Naive thymus-derived CD4-positive, alpha-beta T cell (primary cell): ENCODE data around the gene OR4Q3. TPM values are rescaled to one million over a fixed set of nuclear protein-coding genes. Genes with fewer than 3 reads are reported as not detected.
"Not testable (repeated sequence)": the region's sequence is repeated elsewhere in the genome, so short reads cannot be mapped to it uniquely, and the experiment has no call there.

Experiments
- ATAC-seq: fragments of 150-1000 bp; cut with Tn5 transposase; 2 replicates; pipeline ENCODE4 v1.10.0; 2021; ENCODE audit warnings: mild to moderate bottlenecking, moderate library complexity
- CTCF ChIA-PET: fragments of 350-600 bp; sonication (Branson Sonifier 250); formaldehyde crosslinking; loops from one replicate; lab custom pipeline; 2021; ENCODE audit warnings: antibody characterized with exemption; lab: Charles Lee
- POLR2A ChIA-PET: fragments of 350-600 bp; sonication (Branson Sonifier 250); formaldehyde crosslinking; loops from one replicate; lab custom pipeline; 2021; ENCODE audit warnings: antibody characterized with exemption, inconsistent platforms; lab: Charles Lee
- DNase-seq, 9 donors: peaks; one replicate each; pipeline versions ENCODE4 v3.0.0 to v3.0.0-alpha.2; 2020 to 2022; ENCODE audit warnings: mixed read lengths in 1 of 9
- H3K27ac ChIP-seq: one replicate; pipeline ENCODE4 v1.7.0; 2013; ENCODE audit warnings: mild to moderate bottlenecking, low read depth, low read length, moderate library complexity
- H3K27me3 ChIP-seq, 2 donors: one replicate each; pipeline ENCODE4 v1.7.0; 2013; ENCODE audit warnings: low read length in 2 of 2, mild to moderate bottlenecking in 2 of 2, moderate library complexity in 2 of 2; ENCODE audit not compliant: control insufficient read depth in 2 of 2, insufficient read depth in 2 of 2
- H3K36me3 ChIP-seq, 3 experiments: 1 replicate in 2 of 3; 2 replicates in 1 of 3; pipeline ENCODE4 v1.7.0; 2013; ENCODE audit warnings: low read length in 3 of 3, mild to moderate bottlenecking in 3 of 3, moderate library complexity in 1 of 3; ENCODE audit not compliant: insufficient read depth in 3 of 3, control insufficient read depth in 2 of 3
- H3K4me1 ChIP-seq, 2 donors: one replicate each; pipeline ENCODE4 v1.7.0; 2013; ENCODE audit warnings: low read length in 2 of 2, mild to moderate bottlenecking in 2 of 2, moderate library complexity in 1 of 2; ENCODE audit not compliant: control insufficient read depth in 2 of 2, insufficient read depth in 2 of 2
- H3K4me3 ChIP-seq: 2 replicates; pipeline ENCODE4 v1.7.0; 2013; ENCODE audit warnings: mild to moderate bottlenecking, low read length
- H3K9me3 ChIP-seq, 3 experiments: 1 replicate in 2 of 3; 2 replicates in 1 of 3; pipeline ENCODE4 v1.7.0; 2013; ENCODE audit warnings: low read length in 3 of 3; ENCODE audit not compliant: control insufficient read depth in 2 of 3
- H3K27ac Mint-ChIP-seq, 9 donors: one replicate each; pipeline ENCODE4 v1.8.0; 2020 to 2022; ENCODE audit warnings: mixed read lengths in 9 of 9, mild to moderate bottlenecking in 8 of 9, moderate library complexity in 5 of 9, inconsistent platforms in 2 of 9
- H3K27me3 Mint-ChIP-seq, 5 donors: one replicate each; pipeline ENCODE4 v1.8.0; 2021 to 2022; ENCODE audit warnings: mixed read lengths in 5 of 5, mild to moderate bottlenecking in 1 of 5
- H3K36me3 Mint-ChIP-seq, 5 donors: one replicate each; pipeline ENCODE4 v1.8.0; 2020 to 2022; ENCODE audit warnings: mixed read lengths in 5 of 5, mild to moderate bottlenecking in 3 of 5, inconsistent platforms in 1 of 5
- H3K4me1 Mint-ChIP-seq, 7 donors: one replicate each; pipeline ENCODE4 v1.8.0; 2020 to 2022; ENCODE audit warnings: mixed read lengths in 7 of 7, mild to moderate bottlenecking in 3 of 7, inconsistent platforms in 1 of 7
- H3K4me3 Mint-ChIP-seq, 10 donors: one replicate each; pipeline ENCODE4 v1.8.0; 2020 to 2022; ENCODE audit warnings: mild to moderate bottlenecking in 10 of 10, mixed read lengths in 10 of 10, moderate library complexity in 6 of 10, inconsistent platforms in 2 of 10
- H3K9me3 Mint-ChIP-seq, 11 donors: one replicate each; pipeline ENCODE4 v1.8.0; 2020 to 2022; ENCODE audit warnings: mixed read lengths in 11 of 11, mild to moderate bottlenecking in 4 of 11, inconsistent platforms in 1 of 11, moderate library complexity in 1 of 11
- intact Hi-C, 2 donors: fragments of 100-400 bp; cut with micrococcal nuclease; formaldehyde crosslinking; loops; one replicate each; pipeline ENCODE4 v1.15.1; 2023
- polyA plus RNA-seq, 2 donors: library from polyadenylated mRNA; unstranded; fragments of 300-500 nt; fragmentation: Illumina TruSeq; gene quantifications; one replicate each; pipeline ENCODE4 v1.2.3, GENCODE V29; 2021
- total RNA-seq, 6 experiments: library from RNA in 5 of 6; stranded (reverse) in 5 of 6; gene quantifications; 1 replicate in 5 of 6; 2 replicates in 1 of 6; pipeline ENCODE4 v1.2.3 and lab custom pipeline; 2021 to 2026

Gene OR4Q3
- total and polyA plus RNA-seq, 7 experiments from 2014 or later = not detected

- H3K36me3 Mint-ChIP-seq, H3K27ac ChIP-seq, H3K27ac Mint-ChIP-seq, POLR2A ChIA-PET, H3K4me1 Mint-ChIP-seq, H3K4me1 ChIP-seq, H3K4me3 ChIP-seq, H3K9me3 Mint-ChIP-seq, CTCF ChIA-PET, DNase-seq, H3K27me3 Mint-ChIP-seq, ATAC-seq, H3K27me3 ChIP-seq, intact Hi-C loops, H3K4me3 Mint-ChIP-seq, H3K36me3 ChIP-seq, H3K9me3 ChIP-seq: not testable (repeated sequence)
Measured at GRCh38 chr14:19796520-19797108, 53.2 kb downstream of the OR4Q3 start.

Other genes starting within 250 kb of the OR4Q3 start
- not detected for gene OR11H2, start 29.7 kb upstream of the OR4Q3 start, total RNA-seq
- not detected for gene OR11H2, start 29.7 kb upstream of the OR4Q3 start, polyA plus RNA-seq
- not detected for gene OR4M1, start 29.9 kb downstream of the OR4Q3 start, total RNA-seq
- gene OR4M1, start 29.9 kb downstream of the OR4Q3 start, polyA plus RNA-seq = not detected
- gene OR4N2, start 60.2 kb downstream of the OR4Q3 start, total RNA-seq = not detected
- not detected for gene OR4N2, start 60.2 kb downstream of the OR4Q3 start, polyA plus RNA-seq
- not detected for gene OR4K2, start 131.6 kb downstream of the OR4Q3 start, total RNA-seq
- gene OR4K2, start 131.6 kb downstream of the OR4Q3 start, polyA plus RNA-seq = not detected
- gene OR4K5, start 177.0 kb downstream of the OR4Q3 start, total RNA-seq = not detected
- not detected for gene OR4K5, start 177.0 kb downstream of the OR4Q3 start, polyA plus RNA-seq
- not detected for gene OR4K1, start 187.3 kb downstream of the OR4Q3 start, total RNA-seq
- not detected for gene OR4K1, start 187.3 kb downstream of the OR4Q3 start, polyA plus RNA-seq
- gene OR4K15, start 232.0 kb downstream of the OR4Q3 start, total RNA-seq = not detected
- not detected for gene OR4K15, start 232.0 kb downstream of the OR4Q3 start, polyA plus RNA-seq